A673 (cell line): ENCODE data around the gene ZNF135. TPM values are rescaled to one million over a fixed set of nuclear protein-coding genes. Genes with fewer than 3 reads are reported as not detected.

Experiments used
- BruUV-seq: library from RNA; stranded (reverse); fragments of 400-500 nt; replicated peaks from 2 replicates; lab custom pipeline; 2021; lab: Mats Ljungman, UMichigan
- CTCF ChIA-PET: fragments of 300-600 bp; sonication (Branson Sonifier 250); formaldehyde crosslinking; loops from one replicate; lab custom pipeline; 2022; ENCODE audit warnings: antibody characterized with exemption; lab: Charles Lee
- POLR2A ChIA-PET: fragments of 300-600 bp; sonication (Branson Sonifier 250); formaldehyde crosslinking; loops from one replicate; lab custom pipeline; 2022; ENCODE audit warnings: antibody characterized with exemption; ENCODE audit not compliant: low non-redundant PET; lab: Charles Lee
- DNase-seq: peaks from one replicate; pipeline ENCODE4 v3.0.0-alpha.2; 2015; ENCODE audit warnings: low spot score
- H3K27ac ChIP-seq: fragments of 200-600 bp; sonication (generic); 2 replicates; pipeline ENCODE4 v1.5.1; 2016; ENCODE audit warnings: mixed run types, low read depth, mild to moderate bottlenecking, mixed read lengths, antibody characterized with exemption, low read length; ENCODE audit not compliant: poor library complexity, severe bottlenecking
- H3K27me3 ChIP-seq: fragments of 200-600 bp; sonication (generic); replicated peaks from 2 replicates; pipeline ENCODE4 v1.6.1; 2017; ENCODE audit warnings: mixed run types, low read depth, mild to moderate bottlenecking, mixed read lengths, antibody characterized with exemption, low read length; ENCODE audit not compliant: insufficient read depth, poor library complexity
- H3K36me3 ChIP-seq: fragments of 200-600 bp; sonication (generic); 2 replicates; pipeline ENCODE4 v1.6.1; 2016; ENCODE audit warnings: mixed run types, mild to moderate bottlenecking, mixed read lengths, antibody characterized with exemption, low read length; ENCODE audit not compliant: insufficient read depth, poor library complexity, severe bottlenecking
- H3K4me1 ChIP-seq: fragments of 200-600 bp; sonication (generic); 2 replicates; pipeline ENCODE4 v1.6.1; 2017; ENCODE audit warnings: mixed run types, mild to moderate bottlenecking, mixed read lengths, antibody characterized with exemption, low read length; ENCODE audit not compliant: insufficient read depth, poor library complexity, severe bottlenecking
- H3K4me3 ChIP-seq: fragments of 200-600 bp; sonication (generic); 2 replicates; pipeline ENCODE4 v1.5.1; 2016; ENCODE audit warnings: low read depth, mixed run types, mild to moderate bottlenecking, mixed read lengths, low read length; ENCODE audit not compliant: poor library complexity, severe bottlenecking
- H3K9me3 ChIP-seq: fragments of 200-600 bp; sonication (generic); 2 replicates; pipeline ENCODE4 v1.6.1; 2016; ENCODE audit warnings: mixed run types, low read depth, mild to moderate bottlenecking, mixed read lengths, antibody characterized with exemption, low read length; ENCODE audit not compliant: poor library complexity, severe bottlenecking
- CTCF ChIP-seq: fragments of 300-800, 200-600 bp; sonication (generic); conservative IDR thresholded peaks from 2 replicates; pipeline ENCODE4 v1.5.1; 2017; ENCODE audit warnings: low read depth, mild to moderate bottlenecking, antibody characterized with exemption, low read length, moderate library complexity, mixed read lengths
- EZH2 ChIP-seq: fragments of 200-600 bp; sonication (generic); IDR thresholded peaks from 2 replicates; pipeline ENCODE4 v1.6.1; 2017; ENCODE audit warnings: borderline replicate concordance, low read depth, mild to moderate bottlenecking, mixed read lengths, antibody characterized with exemption, low read length; ENCODE audit not compliant: poor library complexity, severe bottlenecking
- intact Hi-C: fragments of 100-400 bp; cut with micrococcal nuclease; formaldehyde crosslinking; loops from one replicate; pipeline ENCODE4 v1.10.0; 2022; ENCODE audit not compliant: unreplicated experiment
- total RNA-seq: library from RNA; stranded (reverse); gene quantifications from 2 replicates; pipeline ENCODE4 v1.2.3, GENCODE V29; 2021

Gene ZNF135
- total RNA-seq, 1 experiment from 2014 or later: 7.0 TPM

GRCh38 chr19:58059671-58060078, 593 bp downstream of the ZNF135 start:
- CTCF ChIA-PET: no interaction called here
- BruUV-seq: TSS peak; percentile 45

GRCh38 chr19:58060231-58060630, 1.1 kb downstream of the ZNF135 start:
- no TSS peak for BruUV-seq
- Histone ChIP-seq H3K9me3 (peaks cover 29% of the 10 kb centered on the region), H3K27ac (no peak overlapping the region), H3K4me3 (peak overlapping the region; percentile 60), H3K36me3 (peaks cover 5% of the 10 kb centered on the region), H3K4me1 (no peaks in the 10 kb centered on the region), H3K27me3 (no peaks in the 10 kb centered on the region)
- DNase-seq: no peak
- POLR2A ChIA-PET: no interaction called here
- TF ChIP-seq CTCF (no peak), EZH2 (no peak)
- intact Hi-C loops: no loop called here
- CTCF ChIA-PET: no interaction called here

More at GRCh38 chr19:58059671-58060078, 593 bp downstream of the ZNF135 start:
- H3K36me3 ChIP-seq: no peaks in the 10 kb centered on the region
- H3K9me3 ChIP-seq: peaks cover 24% of the 10 kb centered on the region
- H3K27me3 ChIP-seq: no peaks in the 10 kb centered on the region
- peak; percentile 25 for DNase-seq
- intact Hi-C loops: no loop called here
- no peak for TF ChIP-seq EZH2
- no peak for TF ChIP-seq CTCF
- no peaks in the 10 kb centered on the region for H3K4me1 ChIP-seq
- H3K27ac ChIP-seq: peak overlapping the region; percentile 87
- POLR2A ChIA-PET: no interaction called here
- H3K4me3 ChIP-seq: peak overlapping the region; percentile 60

- ChIA-PET POLR2A (no interaction called here), CTCF (no interaction called here)
- intact Hi-C loops: no loop called here
Measured at GRCh38 chr19:58063712-58064111, 4.6 kb downstream of the ZNF135 start.

More at GRCh38 chr19:58063712-58064111, 4.6 kb downstream of the ZNF135 start:
- TF ChIP-seq CTCF (no peak), EZH2 (no peak)
- no peak for DNase-seq
- H3K4me1 ChIP-seq: no peaks in the 10 kb centered on the region
- peaks cover 17% of the 10 kb centered on the region for H3K36me3 ChIP-seq
- no TSS peak for BruUV-seq
- no peak overlapping the region for H3K27ac ChIP-seq
- no peaks in the 10 kb centered on the region for H3K27me3 ChIP-seq
- no peak overlapping the region for H3K4me3 ChIP-seq
- peaks cover 60% of the 10 kb centered on the region for H3K9me3 ChIP-seq
